A549 (cell line): ENCODE data around the gene CCDC121.

ENCODE experiments used
- CEBPB ChIP-seq, 2 experiments: fragments of >200 bp in 1 of 2; sonication (Bioruptor Twin) in 1 of 2; formaldehyde crosslinking in 1 of 2; IDR thresholded peaks; 2 replicates each; pipeline ENCODE4 v1.6.1; 2012 to 2016
- CHD2 ChIP-seq: fragments of 150-350 bp; IDR thresholded peaks from 2 replicates; pipeline ENCODE4 v1.6.1; 2014; ENCODE audit warnings: low read length; ENCODE audit not compliant: partially characterized antibody
- HDAC2 ChIP-seq: fragments of 200-600 bp; sonication (generic); IDR thresholded peaks from 2 replicates; pipeline ENCODE4 v1.6.1; 2016
- JUN ChIP-seq, 2 experiments: fragments of >200 bp; sonication (Bioruptor Twin); formaldehyde crosslinking; IDR thresholded peaks; 2 replicates in 1 of 2; 3 replicates in 1 of 2; pipeline ENCODE4 v1.6.1; 2016 to 2017
- JUNB ChIP-seq: fragments of >200 bp; sonication (Bioruptor Twin); formaldehyde crosslinking; IDR thresholded peaks from 2 replicates; pipeline ENCODE4 v1.6.1; 2016
- MAFK ChIP-seq: fragments of 450-650 bp; IDR thresholded peaks from 2 replicates; pipeline ENCODE4 v1.6.1; 2014; ENCODE audit not compliant: partially characterized antibody
- POLR2A ChIP-seq: IDR thresholded peaks from 2 replicates; pipeline ENCODE4 v1.6.1; 2012; ENCODE audit warnings: mild to moderate bottlenecking, low read length
- POLR2AphosphoS2 ChIP-seq: conservative IDR thresholded peaks from 2 replicates; pipeline ENCODE4 v1.6.1; 2012; ENCODE audit warnings: low read length, improper control_type of control experiment, inconsistent platforms
- RAD21 ChIP-seq, 2 experiments: fragments of >200 bp in 1 of 2; sonication (Bioruptor Twin) in 1 of 2; formaldehyde crosslinking in 1 of 2; IDR thresholded peaks in 1 of 2; conservative IDR thresholded peaks in 1 of 2; 2 replicates in 1 of 2; 3 replicates in 1 of 2; pipeline ENCODE4 v1.6.1; 2012 to 2018; ENCODE audit warnings: inconsistent platforms in 1 of 2
- SMC3 ChIP-seq: fragments of >200 bp; sonication (Bioruptor Twin); formaldehyde crosslinking; IDR thresholded peaks from 3 replicates; pipeline ENCODE4 v1.6.1; 2018; ENCODE audit warnings: inconsistent platforms
- ZFP36 ChIP-seq: fragments of 450-650 bp; IDR thresholded peaks from 2 replicates; pipeline ENCODE4 v1.6.1; 2014; ENCODE audit warnings: borderline replicate concordance; ENCODE audit not compliant: partially characterized antibody
- TF ChIP-seq, protein P1 (sequence below): fragments of 250-450 bp; sonication (Bioruptor Pico); IDR thresholded peaks from 2 replicates; pipeline ENCODE4 v1.5.0; 2021; ENCODE audit warnings: mild to moderate bottlenecking, moderate library complexity, borderline replicate concordance
- TF ChIP-seq, protein P2 (sequence below): fragments of >200 bp; sonication (Bioruptor Twin); formaldehyde crosslinking; IDR thresholded peaks from 3 replicates; pipeline ENCODE4 v1.5.1; 2016

DNA sequence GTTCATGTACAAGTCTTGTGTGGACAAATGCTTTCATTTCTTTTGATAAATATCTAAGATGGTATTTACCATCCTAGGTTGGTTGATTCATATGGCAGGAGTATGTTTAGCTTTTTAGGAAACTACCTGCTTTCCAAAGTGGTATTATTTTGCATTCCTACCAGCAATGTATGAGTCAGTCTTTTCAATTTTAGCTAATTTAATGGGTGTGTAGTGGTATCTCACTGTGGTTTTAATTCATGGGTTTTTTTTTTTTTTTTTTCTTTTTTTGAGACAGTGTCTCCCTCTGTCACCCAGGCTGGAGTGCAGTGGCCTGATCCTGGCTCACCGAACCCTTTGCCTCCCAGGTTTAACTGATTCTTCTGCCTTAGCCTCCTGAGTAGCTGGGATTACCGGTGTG lies 41.8 kb downstream of the CCDC121 start:
- TF ChIP-seq, protein P1, sequence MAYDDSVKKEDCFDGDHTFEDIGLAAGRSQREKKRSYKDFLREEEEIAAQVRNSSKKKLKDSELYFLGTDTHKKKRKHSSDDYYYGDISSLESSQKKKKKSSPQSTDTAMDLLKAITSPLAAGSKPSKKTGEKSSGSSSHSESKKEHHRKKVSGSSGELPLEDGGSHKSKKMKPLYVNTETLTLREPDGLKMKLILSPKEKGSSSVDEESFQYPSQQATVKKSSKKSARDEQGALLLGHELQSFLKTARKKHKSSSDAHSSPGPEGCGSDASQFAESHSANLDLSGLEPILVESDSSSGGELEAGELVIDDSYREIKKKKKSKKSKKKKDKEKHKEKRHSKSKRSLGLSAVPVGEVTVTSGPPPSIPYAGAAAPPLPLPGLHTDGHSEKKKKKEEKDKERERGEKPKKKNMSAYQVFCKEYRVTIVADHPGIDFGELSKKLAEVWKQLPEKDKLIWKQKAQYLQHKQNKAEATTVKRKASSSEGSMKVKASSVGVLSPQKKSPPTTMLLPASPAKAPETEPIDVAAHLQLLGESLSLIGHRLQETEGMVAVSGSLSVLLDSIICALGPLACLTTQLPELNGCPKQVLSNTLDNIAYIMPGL (CRISPR knock-in tag), result no peak
- no peak for TF ChIP-seq JUN (IDR thresholded peaks at IDR 0.05)
- TF ChIP-seq POLR2A, result no peak
- TF ChIP-seq, protein P2, sequence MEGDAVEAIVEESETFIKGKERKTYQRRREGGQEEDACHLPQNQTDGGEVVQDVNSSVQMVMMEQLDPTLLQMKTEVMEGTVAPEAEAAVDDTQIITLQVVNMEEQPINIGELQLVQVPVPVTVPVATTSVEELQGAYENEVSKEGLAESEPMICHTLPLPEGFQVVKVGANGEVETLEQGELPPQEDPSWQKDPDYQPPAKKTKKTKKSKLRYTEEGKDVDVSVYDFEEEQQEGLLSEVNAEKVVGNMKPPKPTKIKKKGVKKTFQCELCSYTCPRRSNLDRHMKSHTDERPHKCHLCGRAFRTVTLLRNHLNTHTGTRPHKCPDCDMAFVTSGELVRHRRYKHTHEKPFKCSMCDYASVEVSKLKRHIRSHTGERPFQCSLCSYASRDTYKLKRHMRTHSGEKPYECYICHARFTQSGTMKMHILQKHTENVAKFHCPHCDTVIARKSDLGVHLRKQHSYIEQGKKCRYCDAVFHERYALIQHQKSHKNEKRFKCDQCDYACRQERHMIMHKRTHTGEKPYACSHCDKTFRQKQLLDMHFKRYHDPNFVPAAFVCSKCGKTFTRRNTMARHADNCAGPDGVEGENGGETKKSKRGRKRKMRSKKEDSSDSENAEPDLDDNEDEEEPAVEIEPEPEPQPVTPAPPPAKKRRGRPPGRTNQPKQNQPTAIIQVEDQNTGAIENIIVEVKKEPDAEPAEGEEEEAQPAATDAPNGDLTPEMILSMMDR, result no peak
- no peak for TF ChIP-seq JUNB
- no peak for TF ChIP-seq POLR2AphosphoS2
- no peak for TF ChIP-seq HDAC2
- TF ChIP-seq RAD21 (conservative IDR thresholded peaks at IDR 0.05 in 1 of 2, IDR thresholded peaks at IDR 0.05 in 1 of 2), result no peak
- TF ChIP-seq CHD2, result no peak
- TF ChIP-seq MAFK, result no peak
- no peak for TF ChIP-seq ZFP36
- no peak for TF ChIP-seq SMC3
- TF ChIP-seq CEBPB (IDR thresholded peaks at IDR 0.05), result no peak
